Lower leg skin (tissue), 3 donors: ENCODE data around the gene SNX15.

ENCODE experiments used
- POLR2A ChIP-seq, 2 donors: fragments of 450-650 bp; IDR thresholded peaks; one replicate each; pipeline ENCODE4 v1.6.1; 2016 to 2017; ENCODE audit warnings: antibody characterized with exemption in 2 of 2, mild to moderate bottlenecking in 1 of 2, moderate library complexity in 1 of 2
- TF ChIP-seq, protein P1 (sequence below), 3 donors: fragments of 450-650 bp; IDR thresholded peaks; one replicate each; pipeline ENCODE4 v1.5.1; 2016; ENCODE audit warnings: antibody characterized with exemption in 3 of 3, mild to moderate bottlenecking in 3 of 3, moderate library complexity in 2 of 3

DNA sequence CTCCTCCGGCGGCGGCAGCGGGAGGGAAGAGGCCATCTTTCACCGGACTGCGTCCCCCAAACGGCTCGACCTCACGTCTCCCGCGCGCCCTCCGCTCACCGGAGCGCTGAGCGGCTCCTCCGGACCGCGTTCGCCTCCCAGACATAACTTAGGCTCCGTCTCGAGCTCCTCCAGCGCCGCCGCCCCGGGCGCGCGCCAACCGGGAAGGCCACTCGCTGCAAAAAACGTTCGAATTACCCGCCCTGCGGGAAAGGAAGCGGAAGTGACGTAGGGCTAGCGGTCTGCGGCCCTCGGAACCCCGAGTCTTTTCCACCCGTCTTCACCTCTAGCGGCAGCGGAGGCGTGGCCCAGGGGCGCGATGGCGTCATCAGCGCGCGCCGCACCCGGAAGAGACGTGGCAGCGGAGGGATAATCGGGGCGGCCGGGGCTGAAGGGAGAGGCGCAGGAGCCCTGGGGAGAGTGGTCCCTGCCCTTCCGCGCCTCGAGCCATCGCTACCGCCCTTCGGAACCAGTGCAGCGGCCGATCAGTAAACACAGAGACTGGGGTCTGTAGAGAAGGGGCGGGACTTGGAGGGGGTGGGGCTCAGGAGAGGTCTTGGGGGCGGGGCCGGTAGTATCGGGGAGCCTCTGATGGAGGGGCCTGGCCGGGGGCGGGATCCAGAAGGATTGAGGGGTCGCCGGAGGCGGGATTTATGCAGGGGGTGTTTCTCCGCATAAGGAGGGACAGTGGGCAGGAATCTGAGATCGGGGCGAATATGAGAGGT, 56.8 kb downstream of the SNX15 start, which contains the start of the genes CDCA5 and ZFPL1:
- TF ChIP-seq, protein P1, sequence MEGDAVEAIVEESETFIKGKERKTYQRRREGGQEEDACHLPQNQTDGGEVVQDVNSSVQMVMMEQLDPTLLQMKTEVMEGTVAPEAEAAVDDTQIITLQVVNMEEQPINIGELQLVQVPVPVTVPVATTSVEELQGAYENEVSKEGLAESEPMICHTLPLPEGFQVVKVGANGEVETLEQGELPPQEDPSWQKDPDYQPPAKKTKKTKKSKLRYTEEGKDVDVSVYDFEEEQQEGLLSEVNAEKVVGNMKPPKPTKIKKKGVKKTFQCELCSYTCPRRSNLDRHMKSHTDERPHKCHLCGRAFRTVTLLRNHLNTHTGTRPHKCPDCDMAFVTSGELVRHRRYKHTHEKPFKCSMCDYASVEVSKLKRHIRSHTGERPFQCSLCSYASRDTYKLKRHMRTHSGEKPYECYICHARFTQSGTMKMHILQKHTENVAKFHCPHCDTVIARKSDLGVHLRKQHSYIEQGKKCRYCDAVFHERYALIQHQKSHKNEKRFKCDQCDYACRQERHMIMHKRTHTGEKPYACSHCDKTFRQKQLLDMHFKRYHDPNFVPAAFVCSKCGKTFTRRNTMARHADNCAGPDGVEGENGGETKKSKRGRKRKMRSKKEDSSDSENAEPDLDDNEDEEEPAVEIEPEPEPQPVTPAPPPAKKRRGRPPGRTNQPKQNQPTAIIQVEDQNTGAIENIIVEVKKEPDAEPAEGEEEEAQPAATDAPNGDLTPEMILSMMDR (IDR thresholded peaks at IDR 0.05), result no peak
- TF ChIP-seq POLR2A (IDR thresholded peaks at IDR 0.05), result peak in 1 of 2 donors; percentile 39
